GM12865 (cell line): ENCODE measurements around the gene HPDL.

Source experiments
- DNase-seq: peaks from one replicate; pipeline ENCODE4 v3.0.0; 2010; ENCODE audit warnings: low read depth
- H3K4me3 ChIP-seq: 2 replicates; pipeline ENCODE4 v1.5.1; 2011; ENCODE audit warnings: mild to moderate bottlenecking, low read depth, low read length, control low read depth
- TF ChIP-seq, protein P1 (sequence below): IDR thresholded peaks from 2 replicates; pipeline ENCODE4 v1.5.1; 2011; ENCODE audit warnings: low read length, control low read depth, low read depth, inconsistent platforms; ENCODE audit not compliant: insufficient read depth; ENCODE audit errors: missing control alignments

HPDL gene

DNA sequence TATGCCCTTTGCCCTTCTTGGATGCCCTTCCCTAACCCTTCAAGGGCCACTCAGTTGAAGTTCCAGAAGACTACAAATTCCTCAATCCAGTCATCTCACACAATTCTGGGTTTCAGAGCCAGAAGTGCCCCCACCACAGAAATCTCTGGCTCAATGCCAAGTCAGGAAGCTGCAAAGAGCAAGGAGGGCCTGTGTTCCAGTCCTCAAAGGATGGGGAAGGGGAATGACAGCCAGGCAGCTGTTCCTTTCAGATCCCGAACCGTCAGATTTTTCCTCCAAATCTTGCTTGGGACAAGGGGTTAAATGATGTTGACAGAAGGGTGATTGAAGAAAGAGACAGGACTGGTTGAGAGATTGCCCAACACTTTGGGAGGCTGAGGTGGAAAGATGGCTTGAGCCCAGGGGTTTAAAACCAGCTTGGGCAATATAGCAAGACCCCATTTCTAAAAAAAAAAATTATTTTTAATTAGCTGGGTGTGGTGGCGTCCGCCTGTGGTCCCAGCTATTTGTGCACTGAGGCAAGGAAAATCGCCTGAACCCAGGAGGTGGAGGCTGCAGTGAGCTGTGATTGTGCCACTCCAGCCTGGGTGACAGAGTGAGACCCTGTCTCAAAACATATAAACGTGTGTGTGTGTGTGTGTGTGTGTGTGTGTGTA is 716 bp upstream of the HPDL start:
- DNase-seq = no peak
- TF ChIP-seq, protein P1, sequence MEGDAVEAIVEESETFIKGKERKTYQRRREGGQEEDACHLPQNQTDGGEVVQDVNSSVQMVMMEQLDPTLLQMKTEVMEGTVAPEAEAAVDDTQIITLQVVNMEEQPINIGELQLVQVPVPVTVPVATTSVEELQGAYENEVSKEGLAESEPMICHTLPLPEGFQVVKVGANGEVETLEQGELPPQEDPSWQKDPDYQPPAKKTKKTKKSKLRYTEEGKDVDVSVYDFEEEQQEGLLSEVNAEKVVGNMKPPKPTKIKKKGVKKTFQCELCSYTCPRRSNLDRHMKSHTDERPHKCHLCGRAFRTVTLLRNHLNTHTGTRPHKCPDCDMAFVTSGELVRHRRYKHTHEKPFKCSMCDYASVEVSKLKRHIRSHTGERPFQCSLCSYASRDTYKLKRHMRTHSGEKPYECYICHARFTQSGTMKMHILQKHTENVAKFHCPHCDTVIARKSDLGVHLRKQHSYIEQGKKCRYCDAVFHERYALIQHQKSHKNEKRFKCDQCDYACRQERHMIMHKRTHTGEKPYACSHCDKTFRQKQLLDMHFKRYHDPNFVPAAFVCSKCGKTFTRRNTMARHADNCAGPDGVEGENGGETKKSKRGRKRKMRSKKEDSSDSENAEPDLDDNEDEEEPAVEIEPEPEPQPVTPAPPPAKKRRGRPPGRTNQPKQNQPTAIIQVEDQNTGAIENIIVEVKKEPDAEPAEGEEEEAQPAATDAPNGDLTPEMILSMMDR = no peak
- H3K4me3 ChIP-seq = peak overlapping the region; percentile 79

- DNase-seq = peak; percentile 53
- H3K4me3 ChIP-seq = peak overlapping the region; percentile 79
- TF ChIP-seq, protein P1 = no peak
Measured at GRCh38 chr1:45327644-45328515, 1.2 kb downstream of the HPDL start.

GRCh38 chr1:45328680-45329079 is 2.0 kb downstream of the HPDL start:
- TF ChIP-seq, protein P1 = no peak
- H3K4me3 ChIP-seq = peak overlapping the region; percentile 79
- DNase-seq = no peak

DNA sequence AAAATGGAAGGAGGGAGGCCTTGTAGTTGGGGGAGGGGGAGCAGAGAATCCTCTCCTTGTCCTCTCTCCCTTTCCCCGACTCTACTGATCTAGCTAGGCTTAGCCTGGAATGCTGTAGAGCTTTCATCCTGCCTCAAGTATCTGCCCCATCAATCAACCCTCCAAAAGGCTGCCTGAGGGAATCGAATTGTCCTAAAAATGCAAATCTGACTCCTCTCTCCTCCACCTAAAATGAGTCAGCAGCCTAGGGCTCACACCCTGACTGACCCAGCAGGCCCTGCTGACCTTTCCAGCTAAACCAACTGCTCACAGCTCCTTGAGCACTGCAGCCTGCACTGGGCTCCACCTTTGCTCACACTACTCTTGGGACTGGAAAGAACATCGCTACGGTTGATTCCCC is 2.8 kb downstream of the HPDL start:
- DNase-seq = peak; percentile 27
- H3K4me3 ChIP-seq = no peak overlapping the region
- TF ChIP-seq, protein P1 = no peak

DNA sequence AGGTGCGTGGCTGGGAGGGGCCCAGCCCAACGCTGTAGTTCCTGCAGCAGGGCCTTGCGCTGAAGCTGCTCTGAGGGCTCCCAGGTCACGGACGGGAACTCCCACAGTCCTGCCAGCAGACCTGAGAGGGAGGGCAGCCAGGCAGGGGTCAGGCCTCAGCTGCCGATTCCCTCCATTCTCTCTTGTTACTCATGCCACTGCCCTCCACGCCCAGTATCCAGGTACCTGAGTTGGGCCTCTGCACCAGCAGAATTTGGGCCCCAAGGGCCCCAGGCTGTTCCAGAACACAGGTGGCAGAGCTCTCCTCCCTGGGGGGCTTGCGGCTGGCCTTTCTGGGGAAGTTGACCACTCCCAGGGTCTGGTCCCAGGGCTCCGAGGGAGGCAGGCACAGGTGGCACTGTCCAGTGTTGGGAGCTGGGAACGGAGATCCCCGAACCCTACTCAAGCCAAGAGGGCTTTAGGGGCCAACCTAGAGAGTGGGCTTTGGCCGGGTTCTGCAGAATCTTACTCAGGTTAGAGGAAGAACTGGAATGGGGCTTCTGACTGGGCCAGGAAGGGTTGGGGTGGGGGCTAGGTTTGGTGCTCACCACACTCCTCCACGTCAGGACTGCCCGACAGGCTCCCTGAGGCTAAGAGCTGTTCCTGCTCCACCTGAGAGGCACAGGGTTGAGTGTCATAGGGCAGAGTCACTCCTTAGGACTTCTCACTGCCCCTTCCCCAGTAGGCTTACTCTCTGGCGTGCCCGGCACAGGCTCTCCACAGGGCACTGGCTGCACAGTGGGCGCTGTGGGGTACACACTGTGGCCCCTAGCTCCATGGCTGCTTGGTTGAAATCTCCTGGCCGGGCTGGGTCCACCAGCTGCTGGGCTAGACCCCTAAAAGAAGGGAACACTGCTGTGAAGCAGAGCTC is 5.0 kb downstream of the HPDL start:
- no peak overlapping the region for H3K4me3 ChIP-seq
- no peak for DNase-seq
- TF ChIP-seq, protein P1 = no peak

GRCh38 chr1:45332346-45332720 is 5.6 kb downstream of the HPDL start:
- no peak overlapping the region for H3K4me3 ChIP-seq
- DNase-seq = no peak
- TF ChIP-seq, protein P1 = no peak
